MM.1S (cell line): Measurements from ENCODE around the gene KIF9.

Experiments
- EZH2 ChIP-seq: fragments of 300-600 bp; sonication (generic); optimal IDR thresholded peaks from 2 replicates; pipeline ENCODE3; 2017; ENCODE audit warnings: low read depth, mild to moderate bottlenecking, antibody characterized with exemption, low read length, mixed read lengths
- EZH2phosphoT487 ChIP-seq: fragments of 300-600 bp; sonication (generic); IDR thresholded peaks from 2 replicates; pipeline ENCODE4 v1.6.1; 2018; ENCODE audit warnings: antibody characterized with exemption, low read length

- TF ChIP-seq EZH2 (no peak), EZH2phosphoT487 (no peak)
Measured at GRCh38 chr3:47225310-47225906, 57.2 kb downstream of the KIF9 start.
